NT2/D1 (cell line): ENCODE measurements around the gene ITFG1.
"Not testable (repeated sequence)": the region's sequence is repeated elsewhere in the genome, so short reads cannot be mapped to it uniquely, and the experiment has no call there.

Experiments used
- DNase-seq: peaks from one replicate; pipeline ENCODE4 v3.0.0-alpha.2; 2011; ENCODE audit warnings: low read depth, low spot score
- H3K27me3 ChIP-seq: 2 replicates; pipeline ENCODE4 v1.6.0; 2011; ENCODE audit warnings: mild to moderate bottlenecking; ENCODE audit not compliant: insufficient read length, insufficient read depth
- H3K36me3 ChIP-seq: 2 replicates; pipeline ENCODE4 v1.6.1; 2011; ENCODE audit warnings: mild to moderate bottlenecking, low read length, mixed read lengths; ENCODE audit not compliant: insufficient read depth, insufficient read length
- H3K4me1 ChIP-seq: 2 replicates; pipeline ENCODE4 v1.5.1; 2011; ENCODE audit not compliant: insufficient read depth, insufficient read length
- H3K4me3 ChIP-seq: 2 replicates; pipeline ENCODE4 v1.5.1; 2011; ENCODE audit warnings: low read depth; ENCODE audit not compliant: insufficient read length
- H3K9ac ChIP-seq: 2 replicates; pipeline ENCODE4 v1.6.0; 2011; ENCODE audit warnings: low read depth; ENCODE audit not compliant: insufficient read length
- H3K9me3 ChIP-seq: 2 replicates; pipeline ENCODE4 v1.5.1; 2011; ENCODE audit warnings: mild to moderate bottlenecking, low read length; ENCODE audit not compliant: insufficient read depth
- SUZ12 ChIP-seq: IDR thresholded peaks from 2 replicates; pipeline ENCODE4 v1.6.1; 2011; ENCODE audit not compliant: insufficient read length, insufficient read depth; ENCODE audit errors: extremely low read depth
- YY1 ChIP-seq: IDR thresholded peaks from 2 replicates; pipeline ENCODE4 v1.6.1; 2011; ENCODE audit not compliant: insufficient read length, insufficient read depth
- ZNF274 ChIP-seq: IDR thresholded peaks from 2 replicates; pipeline ENCODE4 v1.6.1; 2011; ENCODE audit warnings: mild to moderate bottlenecking, low read depth, low read length

ITFG1 gene

DNA sequence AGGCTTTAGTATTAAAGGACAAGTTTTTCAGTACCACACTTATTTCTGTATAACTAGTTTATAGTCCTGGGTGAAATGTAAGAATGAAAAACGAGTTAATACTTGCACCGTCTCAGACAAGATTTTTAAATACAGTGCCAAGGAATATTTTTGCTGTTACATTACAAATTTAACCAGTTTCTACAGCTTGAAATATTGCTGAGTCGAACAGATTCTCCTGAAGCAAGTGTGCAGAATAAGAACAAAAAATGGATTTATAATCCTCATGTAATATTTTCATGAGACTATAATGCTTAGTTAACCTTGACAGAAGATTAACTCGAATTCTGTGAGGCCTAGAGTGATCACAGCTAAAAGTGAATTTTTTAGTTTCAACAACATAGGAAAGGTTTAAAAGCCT lies 320.2 kb downstream of the ITFG1 start:
- Histone ChIP-seq H3K36me3 (peaks cover 2% of the 10 kb centered on the region), H3K9me3 (peaks cover 27% of the 10 kb centered on the region), H3K4me1 (no peaks in the 10 kb centered on the region), H3K27me3 (peaks cover 20% of the 10 kb centered on the region), H3K4me3 (no peak overlapping the region), H3K9ac (no peak overlapping the region)
- no peak for TF ChIP-seq ZNF274
- no peak for TF ChIP-seq SUZ12
- no peak for TF ChIP-seq YY1
- no peak for DNase-seq

DNA sequence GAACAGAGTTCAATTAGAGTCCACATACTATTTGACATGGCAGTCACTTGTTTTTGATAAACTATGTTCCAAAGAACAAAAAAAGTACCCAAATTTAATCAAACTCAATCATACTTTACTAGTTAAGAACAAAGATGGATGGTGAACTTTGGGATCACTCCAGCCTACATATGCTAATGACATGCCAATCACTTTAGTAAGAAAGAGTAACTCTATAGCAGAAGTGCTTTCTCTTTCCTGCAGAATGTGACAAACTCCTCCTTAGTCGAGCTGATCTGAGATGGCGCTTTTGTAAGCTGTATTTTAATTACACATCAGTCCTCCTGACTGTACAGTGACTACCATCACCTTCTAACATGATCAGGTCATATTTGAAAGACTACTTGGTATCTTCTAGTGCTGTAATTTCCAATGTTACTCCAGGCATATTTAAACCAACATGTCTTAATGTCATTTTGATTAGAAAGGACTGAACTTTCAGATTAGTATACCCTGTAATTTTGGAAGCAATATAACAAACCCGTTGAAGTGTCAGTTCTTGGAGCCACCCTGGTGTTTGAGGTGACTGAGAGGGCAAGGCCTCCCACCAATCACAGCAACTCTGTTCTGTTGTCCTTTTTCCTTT lies 321.2 kb downstream of the ITFG1 start:
- no peak overlapping the region for H3K9ac ChIP-seq
- H3K4me1 ChIP-seq: no peaks in the 10 kb centered on the region
- peaks cover 20% of the 10 kb centered on the region for H3K9me3 ChIP-seq
- peaks cover 10% of the 10 kb centered on the region for H3K27me3 ChIP-seq
- no peak overlapping the region for H3K4me3 ChIP-seq
- H3K36me3 ChIP-seq: peaks cover 2% of the 10 kb centered on the region
- DNase-seq: no peak
- TF ChIP-seq SUZ12 (no peak), ZNF274 (no peak), YY1 (no peak)

DNA sequence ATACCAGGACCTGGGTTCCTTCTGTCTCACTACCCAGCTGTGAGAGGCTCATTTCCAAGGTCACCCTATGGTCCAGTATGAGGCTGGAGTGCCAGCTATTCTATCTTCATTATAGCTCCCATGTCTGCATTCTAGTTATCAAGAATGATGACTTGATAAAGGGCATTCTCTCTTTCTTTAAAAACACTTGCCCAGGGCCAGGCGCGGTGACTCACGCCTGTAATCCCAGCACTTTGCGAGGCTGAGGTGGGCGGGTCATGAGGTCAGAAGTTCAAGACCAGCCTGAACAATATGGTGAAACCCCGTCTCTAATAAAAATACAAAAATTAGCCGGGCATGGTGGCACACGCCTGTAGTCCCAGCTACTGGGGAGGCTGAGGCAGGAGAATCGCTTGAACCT lies 322.9 kb downstream of the ITFG1 start:
- peaks cover 17% of the 10 kb centered on the region for H3K9me3 ChIP-seq
- H3K27me3 ChIP-seq, H3K4me1 ChIP-seq, H3K9ac ChIP-seq, DNase-seq, H3K36me3 ChIP-seq, H3K4me3 ChIP-seq: not testable (repeated sequence)

DNA sequence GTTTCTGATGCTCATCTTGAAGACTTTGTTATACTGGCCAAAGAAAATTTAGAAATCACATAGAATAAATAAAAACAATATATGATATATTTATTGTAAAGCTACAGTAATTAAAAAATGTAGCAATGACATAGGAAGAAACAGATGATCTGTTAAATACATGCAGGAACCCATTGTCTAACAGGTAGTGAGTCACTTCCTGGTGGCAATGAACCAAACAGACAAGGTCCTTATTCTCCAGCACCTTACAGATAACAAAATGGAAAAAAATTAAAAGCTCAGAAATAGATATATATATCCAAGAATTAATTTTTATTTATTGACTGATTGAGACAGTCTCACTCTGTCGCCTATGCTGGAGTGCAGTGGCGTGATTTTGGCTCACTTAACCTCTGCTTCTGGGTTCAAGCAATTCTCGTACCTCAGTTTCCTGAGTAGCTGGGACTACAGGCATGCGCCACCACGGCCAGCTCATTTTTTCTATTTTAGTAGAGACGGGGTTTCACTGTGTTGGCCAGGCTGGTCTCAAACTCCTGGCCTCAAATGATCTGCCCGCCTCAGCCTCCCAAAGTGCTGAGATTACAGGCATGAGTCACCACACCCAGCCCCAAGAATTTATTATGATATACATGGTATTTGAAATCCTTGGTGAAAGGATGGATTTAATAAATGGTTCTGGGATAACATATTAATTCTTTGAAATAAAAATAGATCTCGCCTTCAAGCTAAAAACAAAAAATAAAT lies 324.6 kb downstream of the ITFG1 start:
- Histone ChIP-seq H3K36me3 (peaks cover 10% of the 10 kb centered on the region), H3K4me1 (no peaks in the 10 kb centered on the region), H3K9me3 (peaks cover 15% of the 10 kb centered on the region), H3K4me3 (no peak overlapping the region), H3K9ac (no peak overlapping the region), H3K27me3 (no peaks in the 10 kb centered on the region)
- TF ChIP-seq SUZ12: no peak
- no peak for TF ChIP-seq YY1
- TF ChIP-seq ZNF274: no peak
- no peak for DNase-seq

DNA sequence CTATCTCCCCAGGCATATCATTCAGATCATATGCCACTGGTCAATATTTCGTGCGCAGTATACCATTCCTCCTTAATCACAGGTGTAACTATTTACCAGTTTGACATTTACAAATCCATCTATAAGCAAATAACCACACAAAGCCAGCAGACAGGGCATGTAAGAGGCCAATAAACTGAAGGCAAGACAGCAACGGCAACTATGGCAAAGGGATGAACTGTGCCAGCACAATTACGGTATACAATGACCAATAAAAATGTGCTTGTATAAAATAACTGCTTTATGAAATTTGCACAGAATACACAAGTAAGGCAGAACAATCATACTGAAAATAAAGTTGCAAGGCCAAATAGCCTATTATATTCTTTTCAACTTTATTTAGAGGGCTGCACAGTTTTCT lies 326.3 kb downstream of the ITFG1 start:
- TF ChIP-seq SUZ12: no peak
- no peak for TF ChIP-seq YY1
- no peak for TF ChIP-seq ZNF274
- Histone ChIP-seq H3K9ac (no peak overlapping the region), H3K9me3 (no peaks in the 10 kb centered on the region), H3K27me3 (no peaks in the 10 kb centered on the region), H3K4me1 (no peaks in the 10 kb centered on the region), H3K4me3 (no peak overlapping the region), H3K36me3 (peaks cover 7% of the 10 kb centered on the region)
- DNase-seq: no peak

DNA sequence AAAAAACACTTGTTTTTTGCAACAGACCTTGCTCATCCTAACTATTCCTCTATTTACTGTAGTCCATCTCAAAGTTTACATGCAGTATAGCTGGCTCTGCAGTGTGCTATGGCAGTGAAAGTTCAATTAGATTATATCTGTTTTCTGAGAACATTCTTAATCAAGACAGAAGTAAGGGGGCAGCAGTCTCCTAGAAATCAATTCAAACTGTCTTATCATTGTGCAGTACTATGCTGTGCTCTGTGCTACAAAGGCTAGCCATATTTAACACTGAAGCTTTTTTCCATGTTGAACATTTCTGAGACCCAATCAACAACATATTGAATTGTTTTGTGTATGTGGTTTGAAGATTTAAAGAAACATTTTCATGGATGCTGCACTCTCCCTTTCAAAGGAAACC lies 328.6 kb downstream of the ITFG1 start:
- Histone ChIP-seq H3K27me3 (no peaks in the 10 kb centered on the region), H3K4me1 (no peaks in the 10 kb centered on the region), H3K9me3 (no peaks in the 10 kb centered on the region), H3K9ac (no peak overlapping the region), H3K4me3 (no peak overlapping the region), H3K36me3 (peaks cover 22% of the 10 kb centered on the region)
- no peak for DNase-seq
- TF ChIP-seq YY1 (no peak), ZNF274 (no peak), SUZ12 (no peak)

DNA sequence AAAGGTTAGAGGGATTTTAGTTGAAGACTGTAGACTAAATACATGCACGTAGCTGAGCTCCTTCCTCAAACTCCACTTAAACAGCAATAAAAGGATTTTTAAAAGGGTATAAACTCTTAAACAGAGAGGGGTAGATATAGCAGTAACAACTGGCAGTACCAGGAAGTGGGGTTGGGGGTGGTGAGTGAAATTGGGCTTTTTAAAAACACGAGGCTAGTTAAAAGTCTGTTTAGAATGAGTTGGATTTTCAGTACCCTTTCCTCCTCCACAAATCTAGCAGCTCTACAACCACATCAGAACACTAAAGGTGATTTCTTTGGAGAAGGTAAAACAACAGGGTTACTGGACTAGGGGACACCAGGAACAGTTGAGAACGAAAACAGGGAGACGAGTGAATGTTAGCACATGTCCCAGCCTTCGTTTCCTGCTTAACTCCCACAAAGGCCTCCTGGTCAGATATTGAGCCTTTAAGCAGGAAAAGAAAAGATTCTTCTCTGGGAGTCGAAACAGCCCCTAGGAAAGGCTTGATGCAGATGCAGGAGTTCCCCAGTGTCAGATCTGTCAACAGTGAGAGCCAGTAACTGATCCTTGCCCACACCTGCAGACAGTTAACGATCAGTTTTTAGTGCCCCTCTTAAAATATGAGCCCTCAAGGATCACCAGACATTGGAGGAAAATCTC lies 331.0 kb downstream of the ITFG1 start:
- peaks cover 25% of the 10 kb centered on the region for H3K36me3 ChIP-seq
- H3K27me3 ChIP-seq: no peaks in the 10 kb centered on the region
- H3K9me3 ChIP-seq: no peaks in the 10 kb centered on the region
- no peaks in the 10 kb centered on the region for H3K4me1 ChIP-seq
- DNase-seq: no peak
- TF ChIP-seq ZNF274: no peak
- TF ChIP-seq YY1: no peak
- TF ChIP-seq SUZ12: no peak
- no peak overlapping the region for H3K4me3 ChIP-seq
- no peak overlapping the region for H3K9ac ChIP-seq
